HEK293 (cell line): Measurements from ENCODE around the gene ERBB4.

ENCODE experiments used
- CTCF ChIA-PET: fragments of 350-600 bp; formaldehyde crosslinking; extraction: SDS; loops from one replicate; lab custom pipeline; 2021; ENCODE audit warnings: antibody characterized with exemption; lab: Yijun Ruan, JAX
- POLR2A ChIA-PET: fragments of 300-600 bp; formaldehyde crosslinking; extraction: SDS; loops from one replicate; lab custom pipeline; 2020; ENCODE audit warnings: antibody characterized with exemption, inconsistent platforms; lab: Yijun Ruan, JAX
- H3K27ac ChIP-seq: fragments of 200-500 bp; sonication (Bioruptor generic); 2 replicates; pipeline ENCODE4 v1.5.1; 2014; ENCODE audit warnings: low read depth, low read length, control low read depth, inconsistent platforms; ENCODE audit errors: extremely low read depth
- H3K36me3 ChIP-seq, 2 experiments: fragments of 200-500 bp in 1 of 2; sonication (Bioruptor generic) in 1 of 2; 1 replicate in 1 of 2; 2 replicates in 1 of 2; pipeline ENCODE4 v1.5.1; 2014 to 2017; ENCODE audit warnings: inconsistent platforms in 2 of 2, low read length in 2 of 2; ENCODE audit not compliant: control insufficient read depth in 2 of 2, insufficient read depth in 1 of 2
- H3K4me1 ChIP-seq: fragments of 200-500 bp; sonication (Bioruptor generic); 2 replicates; pipeline ENCODE4 v1.5.1; 2014; ENCODE audit warnings: mild to moderate bottlenecking, low read length, inconsistent platforms; ENCODE audit not compliant: control insufficient read depth, insufficient read depth
- H3K4me3 ChIP-seq: 2 replicates; pipeline ENCODE4 v1.5.1; 2011; ENCODE audit warnings: low read depth, mild to moderate bottlenecking, control low read depth, low read length, moderate library complexity
- H3K9me3 ChIP-seq: fragments of 200-500 bp; sonication (Bioruptor generic); 2 replicates; pipeline ENCODE4 v1.5.1; 2014; ENCODE audit warnings: low read depth, low read length, inconsistent platforms; ENCODE audit not compliant: control insufficient read depth, insufficient read depth
- GFI1B ChIP-seq: fragments of 450-650 bp; formaldehyde crosslinking; IDR thresholded peaks from 2 replicates; pipeline ENCODE4 v1.5.1; 2016; ENCODE audit warnings: missing biosample characterization, missing genetic modification characterization
- MEIS1 ChIP-seq: sonication (generic); formaldehyde crosslinking; IDR thresholded peaks from 2 replicates; pipeline ENCODE4 v1.8.1; 2022; ENCODE audit warnings: missing genetic modification reagents, mild to moderate bottlenecking, borderline replicate concordance
- OSR2 ChIP-seq: fragments of 450-650 bp; formaldehyde crosslinking; IDR thresholded peaks from 2 replicates; pipeline ENCODE4 v1.5.1; 2016; ENCODE audit warnings: missing biosample characterization, missing genetic modification characterization
- PRDM1 ChIP-seq: fragments of 450-650 bp; formaldehyde crosslinking; IDR thresholded peaks from 2 replicates; pipeline ENCODE4; 2016; ENCODE audit warnings: missing biosample characterization, missing genetic modification characterization
- REPIN1 ChIP-seq: fragments of 450-650 bp; formaldehyde crosslinking; IDR thresholded peaks from 2 replicates; pipeline ENCODE4 v1.5.1; 2017; ENCODE audit warnings: missing biosample characterization, missing genetic modification characterization, low read depth
- SP3 ChIP-seq: fragments of 450-650 bp; formaldehyde crosslinking; IDR thresholded peaks from 2 replicates; pipeline ENCODE4 v1.5.1; 2016; ENCODE audit warnings: missing biosample characterization, missing genetic modification characterization
- YY2 ChIP-seq: fragments of 450-650 bp; formaldehyde crosslinking; IDR thresholded peaks from 2 replicates; pipeline ENCODE4 v1.5.1; 2016; ENCODE audit warnings: missing biosample characterization, missing genetic modification characterization
- ZFP37 ChIP-seq: fragments of 450-650 bp; formaldehyde crosslinking; IDR thresholded peaks from 2 replicates; pipeline ENCODE4 v1.5.1; 2016; ENCODE audit warnings: missing biosample characterization, missing genetic modification characterization
- ZFP69B ChIP-seq: fragments of 450-650 bp; formaldehyde crosslinking; IDR thresholded peaks from 2 replicates; pipeline ENCODE4 v1.5.1; 2016; ENCODE audit warnings: missing biosample characterization, missing genetic modification characterization
- ZNF157 ChIP-seq: fragments of 450-650 bp; formaldehyde crosslinking; IDR thresholded peaks from 2 replicates; pipeline ENCODE4 v1.5.1; 2016; ENCODE audit warnings: missing biosample characterization, missing genetic modification characterization
- ZNF174 ChIP-seq: fragments of 450-650 bp; formaldehyde crosslinking; IDR thresholded peaks from 2 replicates; pipeline ENCODE4 v1.5.0; 2017; ENCODE audit warnings: missing biosample characterization, mild to moderate bottlenecking, missing genetic modification characterization
- ZNF184 ChIP-seq: fragments of 450-650 bp; IDR thresholded peaks from 2 replicates; pipeline ENCODE4 v1.5.1; 2018; ENCODE audit warnings: missing biosample characterization, mild to moderate bottlenecking, missing genetic modification characterization
- ZNF19 ChIP-seq: fragments of 450-650 bp; formaldehyde crosslinking; IDR thresholded peaks from 2 replicates; pipeline ENCODE4; 2016; ENCODE audit warnings: missing biosample characterization, missing genetic modification characterization, low read depth
- ZNF266 ChIP-seq: fragments of 450-650 bp; formaldehyde crosslinking; IDR thresholded peaks from 2 replicates; pipeline ENCODE4 v1.5.1; 2016; ENCODE audit warnings: missing biosample characterization, missing genetic modification characterization, low read depth
- ZNF433 ChIP-seq: fragments of 450-650 bp; formaldehyde crosslinking; IDR thresholded peaks from 2 replicates; pipeline ENCODE4 v1.5.1; 2016; ENCODE audit warnings: missing biosample characterization, missing genetic modification characterization, low read depth
- ZNF530 ChIP-seq: fragments of 450-650 bp; formaldehyde crosslinking; IDR thresholded peaks from 2 replicates; pipeline ENCODE4 v1.5.1; 2016; ENCODE audit warnings: low read depth, missing biosample characterization, missing genetic modification characterization
- ZNF610 ChIP-seq: fragments of 450-650 bp; formaldehyde crosslinking; IDR thresholded peaks from 2 replicates; pipeline ENCODE4 v1.5.1; 2016; ENCODE audit warnings: missing biosample characterization, missing genetic modification characterization, borderline replicate concordance
- ZNF624 ChIP-seq: fragments of 450-650 bp; formaldehyde crosslinking; IDR thresholded peaks from 2 replicates; pipeline ENCODE4 v1.5.1; 2017; ENCODE audit warnings: missing biosample characterization, missing genetic modification characterization
- ZNF629 ChIP-seq: fragments of 450-650 bp; formaldehyde crosslinking; IDR thresholded peaks from 2 replicates; pipeline ENCODE4 v1.5.1; 2017; ENCODE audit warnings: missing biosample characterization, missing genetic modification characterization
- ZNF670 ChIP-seq: fragments of 450-650 bp; formaldehyde crosslinking; IDR thresholded peaks from 2 replicates; pipeline ENCODE4 v1.5.1; 2016; ENCODE audit warnings: missing biosample characterization, missing genetic modification characterization, low read depth
- TF ChIP-seq, protein P1 (sequence below): fragments of 450-650 bp; formaldehyde crosslinking; IDR thresholded peaks from 2 replicates; pipeline ENCODE4 v1.5.1; 2017; ENCODE audit warnings: missing biosample characterization, missing genetic modification characterization
- TF ChIP-seq, protein P2 (sequence below): fragments of 450-650 bp; formaldehyde crosslinking; IDR thresholded peaks from 2 replicates; pipeline ENCODE4 v1.5.1; 2017; ENCODE audit warnings: missing biosample characterization, missing genetic modification characterization
- TF ChIP-seq, protein P3 (sequence below): fragments of 450-650 bp; formaldehyde crosslinking; IDR thresholded peaks from 2 replicates; pipeline ENCODE4 v1.5.1; 2016; ENCODE audit warnings: missing biosample characterization, missing genetic modification characterization
- TF ChIP-seq, protein P4 (sequence below): fragments of 450-650 bp; formaldehyde crosslinking; IDR thresholded peaks from 2 replicates; pipeline ENCODE4 v1.5.1; 2016; ENCODE audit warnings: missing biosample characterization, missing genetic modification characterization
- TF ChIP-seq, protein P5 (sequence below): fragments of 450-650 bp; formaldehyde crosslinking; IDR thresholded peaks from 2 replicates; pipeline ENCODE4 v1.5.1; 2016; ENCODE audit warnings: missing biosample characterization, missing genetic modification characterization

Gene ERBB4

GRCh38 chr2:212274215-212274614, 264.4 kb downstream of the ERBB4 start:
- CTCF ChIA-PET, result no interaction called here
- no peak overlapping the region for H3K27ac ChIP-seq
- H3K36me3 ChIP-seq, result no peaks in the 10 kb centered on the region
- H3K4me3 ChIP-seq, result no peak overlapping the region
- TF ChIP-seq, protein P1, sequence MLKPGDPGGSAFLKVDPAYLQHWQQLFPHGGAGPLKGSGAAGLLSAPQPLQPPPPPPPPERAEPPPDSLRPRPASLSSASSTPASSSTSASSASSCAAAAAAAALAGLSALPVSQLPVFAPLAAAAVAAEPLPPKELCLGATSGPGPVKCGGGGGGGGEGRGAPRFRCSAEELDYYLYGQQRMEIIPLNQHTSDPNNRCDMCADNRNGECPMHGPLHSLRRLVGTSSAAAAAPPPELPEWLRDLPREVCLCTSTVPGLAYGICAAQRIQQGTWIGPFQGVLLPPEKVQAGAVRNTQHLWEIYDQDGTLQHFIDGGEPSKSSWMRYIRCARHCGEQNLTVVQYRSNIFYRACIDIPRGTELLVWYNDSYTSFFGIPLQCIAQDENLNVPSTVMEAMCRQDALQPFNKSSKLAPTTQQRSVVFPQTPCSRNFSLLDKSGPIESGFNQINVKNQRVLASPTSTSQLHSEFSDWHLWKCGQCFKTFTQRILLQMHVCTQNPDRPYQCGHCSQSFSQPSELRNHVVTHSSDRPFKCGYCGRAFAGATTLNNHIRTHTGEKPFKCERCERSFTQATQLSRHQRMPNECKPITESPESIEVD (tag by site-specific recombination), result 0 out of 2 replicates have a peak, but pooled peaks have one; percentile 15
- TF ChIP-seq ZNF184 (tag by site-specific recombination) (no peak), OSR2 (peak; percentile 33; the same call in 1 of the 2 replicates), ZNF624 (tag by site-specific recombination) (no peak), ZFP69B (tag by site-specific recombination) (no peak), YY2 (no peak), MEIS1 (CRISPR knock-in tag) (no peak), SP3 (tag by site-specific recombination) (no peak)
- H3K4me1 ChIP-seq, result peaks cover 3% of the 10 kb centered on the region
- POLR2A ChIA-PET, result no interaction called here
- H3K9me3 ChIP-seq, result no peaks in the 10 kb centered on the region

DNA sequence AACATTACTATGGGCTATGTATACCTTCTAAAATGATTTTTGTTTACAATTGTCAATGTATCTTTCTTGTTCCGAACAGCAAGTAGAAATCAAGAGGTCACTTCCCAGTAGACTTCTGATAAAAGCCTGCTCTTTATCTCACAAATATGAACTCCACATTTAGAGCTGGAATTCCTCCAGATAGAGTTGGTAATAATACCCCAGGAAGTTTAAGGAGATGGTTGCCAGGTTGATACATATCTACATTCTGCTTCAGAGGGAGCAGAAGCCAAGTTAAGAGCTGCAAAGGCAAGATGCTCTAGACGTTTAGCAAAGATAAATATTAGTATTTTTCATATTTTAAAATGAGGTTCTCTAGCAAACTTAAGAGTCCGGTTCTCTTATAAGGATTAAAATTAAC, 267.0 kb downstream of the ERBB4 start:
- H3K27ac ChIP-seq, result no peak overlapping the region
- CTCF ChIA-PET, result interaction anchor here (0.9 kb wide), 1 partner anchor 22 kb away, joined by 5 read pairs; no protein-coding TSS in a partner anchor
- no peak overlapping the region for H3K4me3 ChIP-seq
- no peaks in the 10 kb centered on the region for H3K36me3 ChIP-seq
- POLR2A ChIA-PET, result no interaction called here
- no peaks in the 10 kb centered on the region for H3K9me3 ChIP-seq
- H3K4me1 ChIP-seq, result peaks cover 3% of the 10 kb centered on the region
- TF ChIP-seq ZNF433 (tag by site-specific recombination) (no peak), GFI1B (tag by site-specific recombination) (no peak), ZNF174 (no peak), ZNF157 (tag by site-specific recombination) (no peak), ZNF670 (no peak), ZNF629 (tag by site-specific recombination) (no peak), PRDM1 (tag by site-specific recombination) (no peak), ZNF266 (tag by site-specific recombination) (no peak), ZNF610 (tag by site-specific recombination) (no peak), REPIN1 (tag by site-specific recombination) (no peak), ZFP37 (no peak), ZNF530 (no peak), ZNF19 (tag by site-specific recombination) (no peak), OSR2 (no peak)
- TF ChIP-seq, protein P2, sequence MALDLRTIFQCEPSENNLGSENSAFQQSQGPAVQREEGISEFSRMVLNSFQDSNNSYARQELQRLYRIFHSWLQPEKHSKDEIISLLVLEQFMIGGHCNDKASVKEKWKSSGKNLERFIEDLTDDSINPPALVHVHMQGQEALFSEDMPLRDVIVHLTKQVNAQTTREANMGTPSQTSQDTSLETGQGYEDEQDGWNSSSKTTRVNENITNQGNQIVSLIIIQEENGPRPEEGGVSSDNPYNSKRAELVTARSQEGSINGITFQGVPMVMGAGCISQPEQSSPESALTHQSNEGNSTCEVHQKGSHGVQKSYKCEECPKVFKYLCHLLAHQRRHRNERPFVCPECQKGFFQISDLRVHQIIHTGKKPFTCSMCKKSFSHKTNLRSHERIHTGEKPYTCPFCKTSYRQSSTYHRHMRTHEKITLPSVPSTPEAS (tag by site-specific recombination), result no peak
- TF ChIP-seq, protein P3, sequence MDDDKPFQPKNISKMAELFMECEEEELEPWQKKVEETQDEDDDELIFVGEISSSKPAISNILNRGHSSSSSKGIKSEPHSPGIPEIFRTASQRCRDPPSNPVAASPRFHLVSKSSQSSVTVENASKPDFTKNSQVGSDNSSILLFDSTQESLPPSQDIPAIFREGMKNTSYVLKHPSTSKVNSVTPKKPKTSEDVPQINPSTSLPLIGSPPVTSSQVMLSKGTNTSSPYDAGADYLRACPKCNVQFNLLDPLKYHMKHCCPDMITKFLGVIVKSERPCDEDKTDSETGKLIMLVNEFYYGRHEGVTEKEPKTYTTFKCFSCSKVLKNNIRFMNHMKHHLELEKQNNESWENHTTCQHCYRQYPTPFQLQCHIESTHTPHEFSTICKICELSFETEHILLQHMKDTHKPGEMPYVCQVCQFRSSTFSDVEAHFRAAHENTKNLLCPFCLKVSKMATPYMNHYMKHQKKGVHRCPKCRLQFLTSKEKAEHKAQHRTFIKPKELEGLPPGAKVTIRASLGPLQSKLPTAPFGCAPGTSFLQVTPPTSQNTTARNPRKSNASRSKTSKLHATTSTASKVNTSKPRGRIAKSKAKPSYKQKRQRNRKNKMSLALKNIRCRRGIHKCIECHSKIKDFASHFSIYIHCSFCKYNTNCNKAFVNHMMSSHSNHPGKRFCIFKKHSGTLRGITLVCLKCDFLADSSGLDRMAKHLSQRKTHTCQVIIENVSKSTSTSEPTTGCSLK (tag by site-specific recombination), result no peak
- TF ChIP-seq, protein P4, sequence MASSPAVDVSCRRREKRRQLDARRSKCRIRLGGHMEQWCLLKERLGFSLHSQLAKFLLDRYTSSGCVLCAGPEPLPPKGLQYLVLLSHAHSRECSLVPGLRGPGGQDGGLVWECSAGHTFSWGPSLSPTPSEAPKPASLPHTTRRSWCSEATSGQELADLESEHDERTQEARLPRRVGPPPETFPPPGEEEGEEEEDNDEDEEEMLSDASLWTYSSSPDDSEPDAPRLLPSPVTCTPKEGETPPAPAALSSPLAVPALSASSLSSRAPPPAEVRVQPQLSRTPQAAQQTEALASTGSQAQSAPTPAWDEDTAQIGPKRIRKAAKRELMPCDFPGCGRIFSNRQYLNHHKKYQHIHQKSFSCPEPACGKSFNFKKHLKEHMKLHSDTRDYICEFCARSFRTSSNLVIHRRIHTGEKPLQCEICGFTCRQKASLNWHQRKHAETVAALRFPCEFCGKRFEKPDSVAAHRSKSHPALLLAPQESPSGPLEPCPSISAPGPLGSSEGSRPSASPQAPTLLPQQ, result no peak
- TF ChIP-seq, protein P5, sequence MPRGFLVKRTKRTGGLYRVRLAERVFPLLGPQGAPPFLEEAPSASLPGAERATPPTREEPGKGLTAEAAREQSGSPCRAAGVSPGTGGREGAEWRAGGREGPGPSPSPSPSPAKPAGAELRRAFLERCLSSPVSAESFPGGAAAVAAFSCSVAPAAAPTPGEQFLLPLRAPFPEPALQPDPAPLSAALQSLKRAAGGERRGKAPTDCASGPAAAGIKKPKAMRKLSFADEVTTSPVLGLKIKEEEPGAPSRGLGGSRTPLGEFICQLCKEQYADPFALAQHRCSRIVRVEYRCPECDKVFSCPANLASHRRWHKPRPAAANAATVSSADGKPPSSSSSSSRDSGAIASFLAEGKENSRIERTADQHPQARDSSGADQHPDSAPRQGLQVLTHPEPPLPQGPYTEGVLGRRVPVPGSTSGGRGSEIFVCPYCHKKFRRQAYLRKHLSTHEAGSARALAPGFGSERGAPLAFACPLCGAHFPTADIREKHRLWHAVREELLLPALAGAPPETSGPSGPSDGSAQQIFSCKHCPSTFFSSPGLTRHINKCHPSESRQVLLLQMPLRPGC (tag by site-specific recombination), result no peak
